Hepatocyte (in vitro differentiated cells): ENCODE results near the gene RUBCN.
"Not testable (repeated sequence)": the region's sequence is repeated elsewhere in the genome, so short reads cannot be mapped to it uniquely, and the experiment has no call there.

Experiments used
- EZH2 ChIP-seq: fragments of 200-600 bp; sonication (generic); IDR thresholded peaks from 2 replicates; pipeline ENCODE4 v1.6.1; 2016; ENCODE audit warnings: antibody characterized with exemption, mild to moderate bottlenecking, borderline replicate concordance
- TF ChIP-seq, protein P1 (sequence below): fragments of 200-600 bp; sonication (generic); IDR thresholded peaks from 2 replicates; pipeline ENCODE4 v1.5.1; 2016; ENCODE audit warnings: antibody characterized with exemption, mild to moderate bottlenecking; ENCODE audit not compliant: poor library complexity

DNA sequence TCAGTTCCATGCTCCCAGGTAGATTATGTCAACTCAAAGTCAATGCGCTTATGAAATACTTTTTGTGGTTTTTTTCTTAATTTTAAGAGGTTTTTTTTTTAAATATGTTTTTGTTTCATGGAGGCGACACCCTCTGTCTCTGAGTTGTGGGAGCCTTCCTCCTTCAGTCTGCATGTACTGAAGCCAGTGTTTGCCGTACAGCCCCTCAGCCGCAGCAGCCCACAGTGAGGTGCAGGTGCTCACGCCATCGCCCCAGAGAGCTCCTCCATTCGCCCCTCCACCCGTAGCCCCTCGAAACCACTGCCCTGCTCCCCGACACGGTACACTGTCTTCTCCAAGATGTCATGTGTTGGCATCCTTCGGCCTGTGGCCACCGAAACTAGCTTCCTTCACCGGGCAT lies 107.4 kb downstream of the RUBCN start:
- TF ChIP-seq, protein P1, sequence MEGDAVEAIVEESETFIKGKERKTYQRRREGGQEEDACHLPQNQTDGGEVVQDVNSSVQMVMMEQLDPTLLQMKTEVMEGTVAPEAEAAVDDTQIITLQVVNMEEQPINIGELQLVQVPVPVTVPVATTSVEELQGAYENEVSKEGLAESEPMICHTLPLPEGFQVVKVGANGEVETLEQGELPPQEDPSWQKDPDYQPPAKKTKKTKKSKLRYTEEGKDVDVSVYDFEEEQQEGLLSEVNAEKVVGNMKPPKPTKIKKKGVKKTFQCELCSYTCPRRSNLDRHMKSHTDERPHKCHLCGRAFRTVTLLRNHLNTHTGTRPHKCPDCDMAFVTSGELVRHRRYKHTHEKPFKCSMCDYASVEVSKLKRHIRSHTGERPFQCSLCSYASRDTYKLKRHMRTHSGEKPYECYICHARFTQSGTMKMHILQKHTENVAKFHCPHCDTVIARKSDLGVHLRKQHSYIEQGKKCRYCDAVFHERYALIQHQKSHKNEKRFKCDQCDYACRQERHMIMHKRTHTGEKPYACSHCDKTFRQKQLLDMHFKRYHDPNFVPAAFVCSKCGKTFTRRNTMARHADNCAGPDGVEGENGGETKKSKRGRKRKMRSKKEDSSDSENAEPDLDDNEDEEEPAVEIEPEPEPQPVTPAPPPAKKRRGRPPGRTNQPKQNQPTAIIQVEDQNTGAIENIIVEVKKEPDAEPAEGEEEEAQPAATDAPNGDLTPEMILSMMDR: not testable (repeated sequence)
- TF ChIP-seq EZH2: not testable (repeated sequence)
